HK-2 (cell line): ENCODE results near the gene KIAA1755.

Source experiments
- DNase-seq: peaks from one replicate; pipeline ENCODE4 v3.0.0-alpha.2; 2018; ENCODE audit not compliant: unreplicated experiment

The KIAA1755 gene

GRCh38 chr20:38219006-38219950 lies 41.3 kb downstream of the KIAA1755 start:
- no peak for DNase-seq

GRCh38 chr20:38218566-38218885 lies 42.0 kb downstream of the KIAA1755 start:
- DNase-seq = no peak

- peak; percentile 96 for DNase-seq
Measured at GRCh38 chr20:38217791-38218565, 42.6 kb downstream of the KIAA1755 start.

GRCh38 chr20:38216746-38217595 lies 43.6 kb downstream of the KIAA1755 start:
- DNase-seq = no peak

- no peak for DNase-seq
Measured at GRCh38 chr20:38216201-38216600, 44.3 kb downstream of the KIAA1755 start.

- DNase-seq = no peak
Measured at GRCh38 chr20:38215194-38216182, 45.0 kb downstream of the KIAA1755 start.

- no peak for DNase-seq
Measured at GRCh38 chr20:38214256-38215193, 46.0 kb downstream of the KIAA1755 start.

GRCh38 chr20:38213607-38213940 lies 47.0 kb downstream of the KIAA1755 start:
- DNase-seq = no peak

- no peak for DNase-seq
Measured at GRCh38 chr20:38212806-38213606, 47.5 kb downstream of the KIAA1755 start.

- DNase-seq = no peak
Measured at GRCh38 chr20:38211200-38212097, 49.1 kb downstream of the KIAA1755 start.

GRCh38 chr20:38210741-38211140 lies 49.8 kb downstream of the KIAA1755 start:
- no peak for DNase-seq

- DNase-seq = no peak
Measured at GRCh38 chr20:38209736-38210405, 50.7 kb downstream of the KIAA1755 start.

- no peak for DNase-seq
Measured at GRCh38 chr20:38209054-38209675, 51.4 kb downstream of the KIAA1755 start.

- no peak for DNase-seq
Measured at GRCh38 chr20:38208523-38208922, 52.0 kb downstream of the KIAA1755 start.

- DNase-seq = no peak
Measured at GRCh38 chr20:38208088-38208487, 52.4 kb downstream of the KIAA1755 start.

- no peak for DNase-seq
Measured at GRCh38 chr20:38207621-38208020, 52.9 kb downstream of the KIAA1755 start.

- DNase-seq = no peak
Measured at GRCh38 chr20:38205001-38205400, 55.5 kb downstream of the KIAA1755 start.
